ENCODE measurements around the gene CEP89. TPM values are rescaled to one million over a fixed set of nuclear protein-coding genes. Genes with fewer than 3 reads are reported as not detected.
A peak's percentile ranks its signal among the peaks of the same experiment; 100 is the strongest.
"Not testable (repeated sequence)": the region's sequence is repeated elsewhere in the genome, so short reads cannot be mapped to it uniquely, and the experiment has no call there.

Gene CEP89
- total and polyA plus RNA-seq, 10 donors, result 5.9 to 16.0 (median 10.7) TPM

GRCh38 chr19:32887572-32888215 lies 84.1 kb downstream of the CEP89 start:
- Histone ChIP-seq H3K9me3 (peaks cover 0 to 30% (median 22%) of the 10 kb centered on the region in 8 donors), H3K27me3 (replicated peaks in 1 of 7) (no peaks in the 10 kb centered on the region), H3K4me3 (no peak overlapping the region), H3K27ac (no peak overlapping the region), H3K36me3 (peaks cover 0 to 55% (median 20%) of the 10 kb centered on the region in 6 donors), H3K4me1 (no peaks in the 10 kb centered on the region)
- 92 to 95% (median 93%) methylated on average over 4 of the region's 4 CpGs for WGBS, 5 donors
- TF ChIP-seq POLR2AphosphoS5 (IDR thresholded peaks at IDR 0.05), result no peak
- TF ChIP-seq CTCF (IDR thresholded peaks at IDR 0.05 in 8 of 11, conservative IDR thresholded peaks at IDR 0.05 in 3 of 11), result no peak
- TF ChIP-seq POLR2A (IDR thresholded peaks at IDR 0.05), result no peak
- intact Hi-C loops (cut with DNase I; ENCODE audit: low total_unique reads), result no loop called here
- no peak for DNase-seq

GRCh38 chr19:32886241-32886640 lies 85.5 kb downstream of the CEP89 start:
- WGBS, 5 donors, result 92 to 95% (median 93%) methylated on average over 7 of the region's 7 CpGs
- Histone ChIP-seq H3K4me1 (no peaks in the 10 kb centered on the region), H3K27ac (no peak overlapping the region), H3K9me3 (peaks cover 0 to 15% (median 8%) of the 10 kb centered on the region in 8 donors), H3K27me3 (replicated peaks in 1 of 7) (no peaks in the 10 kb centered on the region), H3K36me3 (peaks cover 0 to 56% (median 19%) of the 10 kb centered on the region in 6 donors), H3K4me3 (no peak overlapping the region)
- no peak for DNase-seq
- TF ChIP-seq CTCF (IDR thresholded peaks at IDR 0.05 in 8 of 11, conservative IDR thresholded peaks at IDR 0.05 in 3 of 11) (no peak), POLR2A (IDR thresholded peaks at IDR 0.05) (no peak), POLR2AphosphoS5 (IDR thresholded peaks at IDR 0.05) (no peak)
- intact Hi-C loops (cut with DNase I; ENCODE audit: low total_unique reads), result no loop called here

GRCh38 chr19:32885255-32885654 lies 86.5 kb downstream of the CEP89 start:
- H3K4me1 ChIP-seq; H3K27me3 ChIP-seq (replicated peaks in 1 of 7); H3K4me3 ChIP-seq; DNase-seq; intact Hi-C loops (cut with DNase I; ENCODE audit: low total_unique reads); H3K9me3 ChIP-seq; H3K27ac ChIP-seq: not testable (repeated sequence)
- WGBS, 5 donors, result 88 to 95% (median 93%) methylated on average over 5 of the region's 5 CpGs
- H3K36me3 ChIP-seq, result peaks cover 0 to 52% (median 15%) of the 10 kb centered on the region in 6 donors

- Histone ChIP-seq H3K9me3 (no peaks in the 10 kb centered on the region), H3K4me3 (no peak overlapping the region), H3K27ac (no peak overlapping the region), H3K27me3 (replicated peaks in 1 of 7) (no peaks in the 10 kb centered on the region), H3K36me3 (peaks cover 0 to 59% (median 9%) of the 10 kb centered on the region in 6 donors), H3K4me1 (no peaks in the 10 kb centered on the region)
- DNase-seq, result peak; percentile 72
- TF ChIP-seq POLR2AphosphoS5 (IDR thresholded peaks at IDR 0.05), result no peak
- no peak for TF ChIP-seq POLR2A (IDR thresholded peaks at IDR 0.05)
- intact Hi-C loops (cut with DNase I; ENCODE audit: low total_unique reads), result no loop called here
- 89 to 96% (median 94%) methylated on average over 8 to 12 of the region's 12 CpGs for WGBS, 5 donors
These were observed 90.0 kb downstream of the CEP89 start for GRCh38 chr19:32881766-32882165.

- no peaks in the 10 kb centered on the region for H3K27me3 ChIP-seq (replicated peaks in 1 of 7)
- no peak for DNase-seq
- TF ChIP-seq CTCF (IDR thresholded peaks at IDR 0.05 in 8 of 11, conservative IDR thresholded peaks at IDR 0.05 in 3 of 11), result no peak
- no peak for TF ChIP-seq POLR2AphosphoS5 (IDR thresholded peaks at IDR 0.05)
- no peak for TF ChIP-seq POLR2A (IDR thresholded peaks at IDR 0.05)
- H3K4me1 ChIP-seq, result no peaks in the 10 kb centered on the region
- H3K36me3 ChIP-seq, result peaks cover 0 to 52% (median 8%) of the 10 kb centered on the region in 6 donors
- no peaks in the 10 kb centered on the region for H3K9me3 ChIP-seq
- intact Hi-C loops (cut with DNase I; ENCODE audit: low total_unique reads), result no loop called here
- no peak overlapping the region for H3K27ac ChIP-seq
- H3K4me3 ChIP-seq, result no peak overlapping the region
- WGBS, 5 donors, result 86 to 96% (median 92%) methylated on average over 2 of the region's 2 CpGs
These were observed 91.1 kb downstream of the CEP89 start for GRCh38 chr19:32880622-32881021.
